SKM-1 (cell line): ENCODE results near the gene SYDE2.
A peak's percentile ranks its signal among the peaks of the same experiment; 100 is the strongest.

Experiments used
- DNase-seq: peaks from one replicate; lab custom pipeline; 2025; ENCODE audit not compliant: unreplicated experiment; lab: John Stamatoyannopoulos, UW

SYDE2 gene

DNA sequence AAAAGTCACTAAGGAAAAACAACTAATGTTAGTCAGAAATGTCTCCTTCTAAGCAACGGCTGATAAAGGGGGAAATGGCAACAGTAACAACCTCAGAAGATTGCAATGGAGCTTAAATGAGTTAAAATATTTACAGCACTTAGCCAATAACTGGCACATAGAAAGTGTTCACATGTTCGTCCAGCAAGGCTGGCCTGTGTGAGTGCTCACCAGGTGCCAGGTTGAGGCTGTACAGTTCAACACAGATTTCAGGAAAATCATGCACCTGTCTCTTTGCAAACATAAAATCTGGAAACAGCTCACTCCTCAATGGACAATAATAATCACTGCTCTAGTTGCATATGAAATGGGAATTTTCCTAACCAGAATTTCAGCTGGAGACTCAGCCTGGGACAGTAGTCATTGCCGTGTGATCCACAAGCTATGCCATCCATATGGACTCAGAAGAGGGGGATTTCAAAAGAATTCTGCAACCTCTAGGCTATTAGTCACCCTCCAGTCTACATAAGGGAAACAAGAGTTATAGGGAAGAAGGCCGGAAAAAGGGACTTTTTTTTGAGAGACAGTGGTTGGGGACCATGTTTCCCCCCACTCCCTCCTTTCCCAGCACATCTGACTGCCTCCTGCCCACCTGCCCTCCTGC, 68.6 kb downstream of the SYDE2 start:
- no peak for DNase-seq

DNA sequence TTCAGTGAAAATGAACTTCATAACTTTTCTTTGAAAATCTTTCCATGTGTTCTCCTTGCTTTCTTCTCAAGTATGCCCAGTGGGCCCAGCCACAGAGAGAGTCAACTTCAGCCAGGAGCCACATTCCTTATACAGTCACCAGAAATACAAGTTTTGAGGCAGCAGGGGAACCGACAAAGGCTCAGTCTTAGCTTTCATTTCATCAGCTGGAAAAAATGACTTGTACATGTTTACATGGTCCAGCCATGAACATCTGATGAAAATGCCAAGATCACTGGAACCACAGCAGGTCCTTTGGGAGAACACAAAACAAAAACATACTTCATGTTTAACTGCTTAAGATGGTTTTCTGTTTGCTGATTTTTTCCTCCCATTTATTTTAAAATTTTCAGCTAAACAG, 72.5 kb downstream of the SYDE2 start:
- no peak for DNase-seq

GRCh38 chr1:85125891-85126290, 74.9 kb downstream of the SYDE2 start:
- DNase-seq: no peak

- DNase-seq: no peak
Observed at GRCh38 chr1:85124091-85124490, 76.7 kb downstream of the SYDE2 start.

- no peak for DNase-seq
Observed at GRCh38 chr1:85122169-85122568, 78.6 kb downstream of the SYDE2 start.

- DNase-seq: no peak
Observed at GRCh38 chr1:85121744-85122143, 79.1 kb downstream of the SYDE2 start.

DNA sequence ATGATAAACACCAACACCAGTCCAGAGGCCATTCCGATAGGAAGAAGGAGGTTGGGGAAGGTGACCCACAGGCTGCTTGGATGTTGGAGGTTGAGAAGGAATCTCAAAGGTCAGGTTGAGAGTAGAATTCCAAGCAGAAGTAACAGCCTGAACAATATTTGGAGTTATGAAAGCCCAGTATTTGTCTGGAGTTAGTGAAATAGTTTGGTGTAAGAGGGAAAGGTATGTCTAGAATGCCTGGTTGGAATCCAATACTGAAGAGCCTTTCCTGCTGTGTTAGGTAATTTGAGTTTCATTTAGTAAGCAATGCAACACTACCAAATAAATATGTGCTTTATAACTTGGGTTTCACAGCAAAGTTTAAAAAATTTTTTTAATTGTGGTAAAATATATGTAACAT, 82.1 kb downstream of the SYDE2 start:
- DNase-seq: no peak

DNA sequence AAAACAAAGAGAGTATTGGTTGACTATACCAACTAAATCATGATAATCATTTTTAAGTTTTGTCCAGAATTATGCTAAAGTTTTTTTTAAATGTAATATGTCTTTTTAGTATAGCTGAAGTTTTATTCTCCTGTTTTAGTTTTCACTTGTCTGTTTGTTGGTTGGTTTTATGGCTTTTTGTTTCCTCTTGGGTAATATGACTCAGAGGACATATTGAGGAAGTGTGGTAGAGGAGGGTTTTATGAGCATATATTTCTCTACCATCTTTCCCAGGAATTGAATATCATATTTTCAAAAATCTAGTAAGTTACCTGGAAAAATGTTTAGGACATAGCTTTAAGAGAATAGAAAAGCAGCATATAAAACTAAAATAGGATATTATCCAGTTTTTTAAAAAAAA, 84.0 kb downstream of the SYDE2 start:
- DNase-seq: no peak

- no peak for DNase-seq
Observed at GRCh38 chr1:85115933-85116332, 84.9 kb downstream of the SYDE2 start.

DNA sequence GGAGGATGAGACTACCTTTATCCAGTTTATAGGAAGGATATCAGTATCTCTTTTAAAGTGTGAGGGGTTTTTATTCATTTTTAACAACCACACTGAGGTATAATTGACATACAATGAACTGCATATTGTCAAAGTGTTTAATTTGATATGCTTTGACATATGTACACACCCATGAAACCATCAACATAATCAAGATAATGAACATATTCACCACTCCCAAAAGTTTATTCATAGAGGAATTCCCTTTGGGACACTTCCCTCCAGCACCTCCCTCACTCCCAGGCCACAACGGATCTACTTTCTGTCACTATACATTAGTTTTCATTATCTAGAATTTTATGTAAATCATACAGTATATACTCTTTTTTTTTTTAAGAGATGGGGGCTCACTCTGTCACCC, 89.1 kb downstream of the SYDE2 start:
- DNase-seq: no peak

DNA sequence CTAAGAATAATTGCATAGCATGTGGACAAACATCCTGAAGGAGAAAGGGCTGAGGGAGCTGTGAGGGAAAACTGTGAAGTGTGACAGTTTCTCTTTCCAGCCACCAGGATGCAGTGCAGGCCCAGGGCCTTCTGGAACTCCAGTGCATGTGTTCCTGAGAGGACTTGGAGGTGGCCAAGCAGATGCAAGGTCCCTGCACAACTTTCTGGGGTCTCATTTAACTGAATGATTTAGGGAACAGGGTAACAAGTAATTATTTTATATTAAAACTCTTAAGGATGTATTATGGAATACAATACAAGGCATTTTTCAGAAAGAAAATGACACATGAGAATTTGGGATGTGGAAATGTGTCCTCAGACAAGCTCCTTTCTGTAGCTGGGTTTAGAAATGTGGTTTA, 91.3 kb downstream of the SYDE2 start:
- peak; percentile 34 for DNase-seq
